Upper lobe of left lung (tissue), 4 donors: ENCODE results near the gene PWWP2B.
"Not testable (repeated sequence)": the region's sequence is repeated elsewhere in the genome, so short reads cannot be mapped to it uniquely, and the experiment has no call there.

Experiments used
- CTCF ChIP-seq, 6 experiments: fragments of 450-650 bp in 4 of 6; fragments of 200-600 bp in 2 of 6; sonication (generic) in 2 of 6; IDR thresholded peaks; one replicate each; pipeline ENCODE4 v1.5.1; 2016 to 2019; ENCODE audit warnings: antibody characterized with exemption in 6 of 6
- POLR2A ChIP-seq, 4 donors: fragments of 450-650 bp; IDR thresholded peaks; one replicate each; pipeline ENCODE4 v1.5.1; 2016 to 2017; ENCODE audit warnings: antibody characterized with exemption in 4 of 4, mild to moderate bottlenecking in 2 of 4
- POLR2AphosphoS5 ChIP-seq, 2 donors: sonication (generic); formaldehyde crosslinking; IDR thresholded peaks; one replicate each; pipeline ENCODE4 v1.5.1; 2017; ENCODE audit warnings: antibody characterized with exemption in 2 of 2

GRCh38 chr10:132435320-132435719, 38.3 kb downstream of the PWWP2B start:
- not testable (repeated sequence) for TF ChIP-seq CTCF, POLR2AphosphoS5, POLR2A (IDR thresholded peaks at IDR 0.05)
